ENCODE results near the gene ANKMY1. TPM values are rescaled to one million over a fixed set of nuclear protein-coding genes. Genes with fewer than 3 reads are reported as not detected.

The ANKMY1 gene
- total and polyA plus RNA-seq, 2 of the 13 experiments (the other 11 are each of a cell fraction or from before 2014, with no cell fraction given) = 11.7 to 18.8 TPM

DNA sequence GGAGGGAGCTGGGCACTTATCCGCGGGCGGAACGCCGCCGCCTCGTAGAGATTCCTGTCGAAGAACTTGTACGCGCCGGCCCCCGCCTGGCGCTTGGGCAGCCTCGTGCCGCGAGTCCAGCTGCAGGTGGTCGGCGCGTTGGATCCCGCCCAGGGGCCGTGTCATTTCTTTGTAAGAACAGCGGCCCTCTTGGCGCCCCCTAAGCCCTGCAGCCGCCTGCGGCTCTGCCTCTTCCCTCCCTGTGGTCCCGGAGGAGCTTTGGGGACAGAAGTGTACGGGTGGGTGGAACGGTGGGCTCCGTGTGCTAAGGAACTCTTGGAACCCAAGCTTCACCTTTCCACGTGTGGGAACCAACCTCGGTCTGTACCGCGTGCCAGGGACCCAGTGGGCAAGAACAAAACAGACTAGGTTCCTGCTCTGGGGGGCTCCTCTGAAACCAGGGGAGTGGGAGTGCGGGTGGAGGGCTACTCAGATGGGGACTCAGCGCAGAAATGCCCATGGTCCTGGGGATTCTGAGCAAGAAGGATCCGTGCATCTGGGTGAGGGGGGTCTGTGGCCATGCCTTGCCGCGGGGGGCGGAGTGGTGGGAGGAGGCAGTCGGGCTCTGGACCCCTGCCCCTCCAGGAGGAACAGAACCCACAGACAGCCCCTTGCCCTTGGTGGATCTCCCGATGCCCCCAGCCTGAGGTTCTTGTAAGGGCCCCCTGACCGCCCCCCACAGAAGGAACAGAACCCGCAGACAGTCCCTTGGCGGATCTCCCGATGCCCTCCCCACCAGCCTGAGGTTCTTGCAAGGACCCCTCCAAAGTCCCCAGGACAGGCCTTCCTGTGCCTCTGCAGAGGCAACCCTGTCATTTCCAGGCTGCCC is 120.9 kb downstream of the ANKMY1 start (continued):
- 0 out of 2 replicates have a peak, but pooled peaks have one; percentile 10 for TF ChIP-seq HOXA3 (CRISPR knock-in tag; IDR thresholded peaks at IDR 0.05)
- 0 out of 2 replicates have a peak, but pooled peaks have one; percentile 9 for TF ChIP-seq ZNF543 (CRISPR knock-in tag; IDR thresholded peaks at IDR 0.05)
- no peak for TF ChIP-seq ZNF10 (CRISPR knock-in tag; IDR thresholded peaks at IDR 0.05; ENCODE audit: borderline replicate concordance, low read depth)
- TF ChIP-seq, protein P1, sequence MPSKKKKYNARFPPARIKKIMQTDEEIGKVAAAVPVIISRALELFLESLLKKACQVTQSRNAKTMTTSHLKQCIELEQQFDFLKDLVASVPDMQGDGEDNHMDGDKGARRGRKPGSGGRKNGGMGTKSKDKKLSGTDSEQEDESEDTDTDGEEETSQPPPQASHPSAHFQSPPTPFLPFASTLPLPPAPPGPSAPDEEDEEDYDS (CRISPR knock-in tag; IDR thresholded peaks at IDR 0.05) = no peak
- TF ChIP-seq TBL1XR1 (IDR thresholded peaks at IDR 0.05; ENCODE audit: borderline replicate concordance, low read length, partially characterized antibody) = no peak
- TF ChIP-seq ZNF24 (IDR thresholded peaks at IDR 0.05) = no peak

DNA sequence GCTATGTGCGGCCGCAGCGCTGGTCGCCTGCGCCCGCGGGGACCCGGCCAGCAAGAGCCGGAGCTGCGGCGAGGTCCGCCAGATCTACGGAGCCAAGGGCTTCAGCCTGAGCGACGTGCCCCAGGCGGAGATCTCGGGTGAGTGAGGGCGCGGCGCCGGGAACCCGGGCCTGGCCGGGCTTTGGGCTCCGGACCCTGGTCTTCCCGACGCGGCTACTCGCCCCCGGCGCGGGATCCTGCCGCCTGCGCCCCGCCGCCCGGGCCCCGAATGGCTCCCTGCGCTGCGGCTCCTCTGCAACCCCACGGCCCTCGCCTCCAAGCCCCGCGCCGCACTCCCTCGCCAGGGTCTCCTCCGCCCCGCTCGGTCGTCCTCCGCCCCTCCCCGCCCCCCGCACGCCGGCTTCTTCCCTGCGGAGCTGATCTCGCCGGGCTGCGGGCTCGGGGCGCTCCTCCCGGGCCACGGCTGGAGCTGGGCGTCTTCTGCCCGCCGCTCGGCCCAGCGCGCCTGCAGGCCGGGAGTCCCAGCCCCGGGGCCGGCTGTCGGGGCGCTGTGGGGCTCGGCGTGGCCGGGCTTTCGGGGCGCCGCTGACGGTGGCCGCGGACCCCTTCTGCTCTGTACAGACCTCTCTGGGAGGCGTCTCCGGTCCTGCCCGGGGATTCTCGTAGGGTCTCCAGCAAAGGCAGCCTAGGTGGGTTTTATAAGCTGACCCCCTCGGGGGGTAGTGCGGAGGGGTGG is 121.7 kb downstream of the ANKMY1 start:
- in situ Hi-C loops (cut with HindIII; ENCODE audit: extremely low pct_ligation_motif_present, low pct_unique_long_range_greater_than_20kb) = loop anchor here (5.0 kb wide), 2 partner anchors 204 to 284 kb away; no protein-coding TSS in a partner anchor
- WGBS (ENCODE audit: low lambda C conversion rate) = 4% methylated on average over 31 of the region's 88 CpGs
- H3K4me1 ChIP-seq (ENCODE audit: insufficient read depth, low read length) = peaks cover 10% of the 10 kb centered on the region
- peak; percentile 16 for ATAC-seq
- intact Hi-C loops (cut with micrococcal nuclease; ENCODE audit: unreplicated experiment) = loop anchor here (5.0 kb wide), 2 partner anchors 184 to 284 kb away; no protein-coding TSS in a partner anchor
- peaks cover 3% of the 10 kb centered on the region; the same call in 1 of the 2 replicates for H4K20me1 ChIP-seq (ENCODE audit: insufficient read depth, low read length)
- peaks cover 34 to 60% of the 10 kb centered on the region in 2 experiments for H3K27me3 ChIP-seq (ENCODE audit: control insufficient read depth in 1 of 2, insufficient read depth in 2 of 2, low read length in 2 of 2)
- no peak for DNase-seq (ENCODE audit: low spot score)
- H3K27ac ChIP-seq (ENCODE audit: extremely low read length, insufficient read depth, low read length) = no peak overlapping the region
- CTCF ChIA-PET (ENCODE audit: low intra/inter-chr PET ratio, low total read pairs) = interaction anchor here (3.4 kb wide), 1 partner anchor 203 kb away, joined by 84 read pairs; no protein-coding TSS in a partner anchor
- peak overlapping the region; percentile 56 to 74 (median 57) for H3K4me3 ChIP-seq (replicated peaks in 1 of 3; ENCODE audit: insufficient read depth in 1 of 3, low read depth in 2 of 3, low read length in 3 of 3)
- peak overlapping the region; percentile 76 for H3K4me2 ChIP-seq (ENCODE audit: low read depth, low read length)
- no peak overlapping the region for H2AFZ ChIP-seq (ENCODE audit: low read length)
- H3K36me3 ChIP-seq (replicated peaks in 1 of 2; ENCODE audit: control insufficient read depth in 1 of 2, insufficient read depth in 2 of 2, low read length in 2 of 2) = no peaks in the 10 kb centered on the region
- no peak for FAIRE-seq
- no peaks in the 10 kb centered on the region for H3K9me3 ChIP-seq (ENCODE audit: low read length)
- H3K9ac ChIP-seq (ENCODE audit: insufficient read depth, low read depth, low read length) = no peak overlapping the region; the same call in 1 of the 2 replicates
- no TSS peak for BruUV-seq (replicated peaks)
- POLR2A ChIA-PET = interaction anchor here (1.0 to 1.7 kb wide), 2 partner anchors 180 to 185 kb away, joined by 3 to 7 read pairs; no protein-coding TSS in a partner anchor
- no peaks in the 10 kb centered on the region for H3K79me2 ChIP-seq (ENCODE audit: insufficient read depth, low read length)
- TF ChIP-seq ZBTB1 (CRISPR knock-in tag; IDR thresholded peaks at IDR 0.05; ENCODE audit: borderline replicate concordance) = no peak
- no peak for TF ChIP-seq NFE2 (CRISPR knock-in tag; IDR thresholded peaks at IDR 0.05)
- no peak for TF ChIP-seq RXRA (CRISPR knock-in tag; IDR thresholded peaks at IDR 0.05)
- TF ChIP-seq, protein P2, sequence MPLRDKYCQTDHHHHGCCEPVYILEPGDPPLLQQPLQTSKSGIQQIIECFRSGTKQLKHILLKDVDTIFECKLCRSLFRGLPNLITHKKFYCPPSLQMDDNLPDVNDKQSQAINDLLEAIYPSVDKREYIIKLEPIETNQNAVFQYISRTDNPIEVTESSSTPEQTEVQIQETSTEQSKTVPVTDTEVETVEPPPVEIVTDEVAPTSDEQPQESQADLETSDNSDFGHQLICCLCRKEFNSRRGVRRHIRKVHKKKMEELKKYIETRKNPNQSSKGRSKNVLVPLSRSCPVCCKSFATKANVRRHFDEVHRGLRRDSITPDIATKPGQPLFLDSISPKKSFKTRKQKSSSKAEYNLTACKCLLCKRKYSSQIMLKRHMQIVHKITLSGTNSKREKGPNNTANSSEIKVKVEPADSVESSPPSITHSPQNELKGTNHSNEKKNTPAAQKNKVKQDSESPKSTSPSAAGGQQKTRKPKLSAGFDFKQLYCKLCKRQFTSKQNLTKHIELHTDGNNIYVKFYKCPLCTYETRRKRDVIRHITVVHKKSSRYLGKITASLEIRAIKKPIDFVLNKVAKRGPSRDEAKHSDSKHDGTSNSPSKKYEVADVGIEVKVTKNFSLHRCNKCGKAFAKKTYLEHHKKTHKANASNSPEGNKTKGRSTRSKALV (CRISPR knock-in tag; IDR thresholded peaks at IDR 0.05) = peak; percentile 93; the same call in 1 of the 2 replicates
- TF ChIP-seq POGZ (CRISPR knock-in tag; IDR thresholded peaks at IDR 0.05) = no peak
- TF ChIP-seq, protein P3, sequence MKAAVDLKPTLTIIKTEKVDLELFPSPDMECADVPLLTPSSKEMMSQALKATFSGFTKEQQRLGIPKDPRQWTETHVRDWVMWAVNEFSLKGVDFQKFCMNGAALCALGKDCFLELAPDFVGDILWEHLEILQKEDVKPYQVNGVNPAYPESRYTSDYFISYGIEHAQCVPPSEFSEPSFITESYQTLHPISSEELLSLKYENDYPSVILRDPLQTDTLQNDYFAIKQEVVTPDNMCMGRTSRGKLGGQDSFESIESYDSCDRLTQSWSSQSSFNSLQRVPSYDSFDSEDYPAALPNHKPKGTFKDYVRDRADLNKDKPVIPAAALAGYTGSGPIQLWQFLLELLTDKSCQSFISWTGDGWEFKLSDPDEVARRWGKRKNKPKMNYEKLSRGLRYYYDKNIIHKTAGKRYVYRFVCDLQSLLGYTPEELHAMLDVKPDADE (CRISPR knock-in tag; IDR thresholded peaks at IDR 0.05) = no peak
- no peak for TF ChIP-seq PLRG1 (conservative IDR thresholded peaks at IDR 0.05)
- no peak for TF ChIP-seq ZMYM4 (CRISPR knock-in tag; IDR thresholded peaks at IDR 0.05)
- no peak for TF ChIP-seq SIX1 (CRISPR knock-in tag; IDR thresholded peaks at IDR 0.05; ENCODE audit: borderline replicate concordance)
- TF ChIP-seq RORA (CRISPR knock-in tag; IDR thresholded peaks at IDR 0.05) = no peak
- no peak for TF ChIP-seq PAX8 (CRISPR knock-in tag; IDR thresholded peaks at IDR 0.05; ENCODE audit: borderline replicate concordance)
- no peak for TF ChIP-seq TOPORS (CRISPR knock-in tag; IDR thresholded peaks at IDR 0.05)

All from HepG2 (cell line).